Astrocyte (in vitro differentiated cells and primary cell): ENCODE measurements around the gene CREB3L4. TPM values are rescaled to one million over a fixed set of nuclear protein-coding genes. Genes with fewer than 3 reads are reported as not detected.

Experiments
- DNase-seq: peaks from one replicate; pipeline ENCODE4 v3.0.0-alpha.2; 2010; ENCODE audit warnings: low read depth
- FAIRE-seq: peaks from 2 replicates; lab custom pipeline; 2011; peaks lifted over from hg19 to GRCh38; lab: Jason Lieb, UNC
- H2AFZ ChIP-seq: 2 replicates; pipeline ENCODE4 v1.6.0; 2012; ENCODE audit warnings: low read depth, low read length, inconsistent platforms
- H3K27ac ChIP-seq: 2 replicates; pipeline ENCODE4 v1.5.1; 2011; ENCODE audit warnings: low read depth, low read length, inconsistent platforms
- H3K27me3 ChIP-seq: 2 replicates; pipeline ENCODE4 v1.6.0; 2011; ENCODE audit warnings: low read length, inconsistent platforms; ENCODE audit not compliant: insufficient read depth
- H3K36me3 ChIP-seq: 2 replicates; pipeline ENCODE4 v1.5.1; 2011; ENCODE audit warnings: low read length, inconsistent platforms; ENCODE audit not compliant: insufficient read depth
- H3K4me1 ChIP-seq: 2 replicates; pipeline ENCODE4 v1.5.1; 2011; ENCODE audit warnings: low read length, inconsistent platforms; ENCODE audit not compliant: insufficient read depth
- H3K4me2 ChIP-seq: 2 replicates; pipeline ENCODE4 v1.6.0; 2012; ENCODE audit warnings: low read length, inconsistent platforms
- H3K4me3 ChIP-seq: 2 replicates; pipeline ENCODE4 v1.5.1; 2011; ENCODE audit warnings: low read depth, mild to moderate bottlenecking, low read length, inconsistent platforms; ENCODE audit not compliant: insufficient read depth
- H3K79me2 ChIP-seq: 2 replicates; pipeline ENCODE4 v1.6.0; 2012; ENCODE audit warnings: mild to moderate bottlenecking, low read length, inconsistent platforms; ENCODE audit not compliant: insufficient read depth
- H3K9ac ChIP-seq: 2 replicates; pipeline ENCODE4 v1.6.0; 2012; ENCODE audit warnings: mild to moderate bottlenecking, low read length, inconsistent platforms
- H3K9me3 ChIP-seq: 2 replicates; pipeline ENCODE4 v1.5.1; 2012; ENCODE audit warnings: low read depth, mild to moderate bottlenecking, low read length, inconsistent platforms; ENCODE audit not compliant: insufficient read depth
- H4K20me1 ChIP-seq: 2 replicates; pipeline ENCODE4 v1.6.0; 2012; ENCODE audit warnings: low read length, inconsistent platforms; ENCODE audit not compliant: insufficient read depth
- H3K27ac Mint-ChIP-seq: one replicate; pipeline ENCODE4 v1.8.0; 2021; ENCODE audit warnings: mild to moderate bottlenecking, mixed read lengths; ENCODE audit not compliant: unreplicated experiment
- H3K27me3 Mint-ChIP-seq: one replicate; pipeline ENCODE4 v1.8.0; 2021; ENCODE audit warnings: low read depth, mixed read lengths; ENCODE audit not compliant: unreplicated experiment
- H3K36me3 Mint-ChIP-seq: one replicate; pipeline ENCODE4 v1.8.0; 2021; ENCODE audit warnings: low read depth, mixed read lengths; ENCODE audit not compliant: unreplicated experiment
- H3K4me1 Mint-ChIP-seq: one replicate; pipeline ENCODE4 v1.8.0; 2021; ENCODE audit warnings: low read depth, mixed read lengths; ENCODE audit not compliant: unreplicated experiment
- H3K4me3 Mint-ChIP-seq: one replicate; pipeline ENCODE4 v1.8.0; 2021; ENCODE audit warnings: mild to moderate bottlenecking, moderate library complexity, mixed read lengths; ENCODE audit not compliant: unreplicated experiment
- H3K9me3 Mint-ChIP-seq: one replicate; pipeline ENCODE4 v1.8.0; 2021; ENCODE audit warnings: mild to moderate bottlenecking, mixed read lengths; ENCODE audit not compliant: unreplicated experiment
- EZH2 ChIP-seq: IDR thresholded peaks from 2 replicates; pipeline ENCODE4 v1.6.1; 2012; ENCODE audit warnings: mild to moderate bottlenecking, low read length, inconsistent platforms; ENCODE audit not compliant: insufficient read depth
- total RNA-seq: library from RNA; stranded (reverse); gene quantifications from 2 replicates; pipeline ENCODE4 v1.2.1, GENCODE V29; 2021
- TF ChIP-seq, protein P1 (sequence below): IDR thresholded peaks from 2 replicates; pipeline ENCODE4 v1.5.1; 2011; ENCODE audit warnings: low read depth, mild to moderate bottlenecking, inconsistent platforms, low read length, moderate library complexity; ENCODE audit not compliant: insufficient read depth

Gene CREB3L4
- total RNA-seq, 1 donor from 2014 or later, result 5.3 TPM

DNA sequence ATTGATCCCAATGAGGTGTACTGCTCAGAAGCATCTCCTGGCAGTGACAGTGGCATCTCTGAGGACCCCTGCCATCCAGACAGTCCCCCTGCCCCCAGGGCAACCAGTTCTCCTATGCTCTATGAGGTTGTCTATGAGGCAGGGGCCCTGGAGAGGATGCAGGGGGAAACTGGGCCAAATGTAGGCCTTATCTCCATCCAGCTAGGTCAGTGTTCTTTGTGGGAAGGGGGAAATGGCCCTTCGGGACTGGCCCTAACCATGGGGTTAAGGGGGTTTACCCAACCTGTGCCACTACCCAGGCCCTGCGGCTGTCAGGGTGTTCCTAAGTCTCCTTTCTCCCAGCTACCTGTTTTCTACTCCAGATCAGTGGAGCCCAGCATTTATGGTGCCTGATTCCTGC is 1.3 kb downstream of the CREB3L4 start:
- TF ChIP-seq, protein P1, sequence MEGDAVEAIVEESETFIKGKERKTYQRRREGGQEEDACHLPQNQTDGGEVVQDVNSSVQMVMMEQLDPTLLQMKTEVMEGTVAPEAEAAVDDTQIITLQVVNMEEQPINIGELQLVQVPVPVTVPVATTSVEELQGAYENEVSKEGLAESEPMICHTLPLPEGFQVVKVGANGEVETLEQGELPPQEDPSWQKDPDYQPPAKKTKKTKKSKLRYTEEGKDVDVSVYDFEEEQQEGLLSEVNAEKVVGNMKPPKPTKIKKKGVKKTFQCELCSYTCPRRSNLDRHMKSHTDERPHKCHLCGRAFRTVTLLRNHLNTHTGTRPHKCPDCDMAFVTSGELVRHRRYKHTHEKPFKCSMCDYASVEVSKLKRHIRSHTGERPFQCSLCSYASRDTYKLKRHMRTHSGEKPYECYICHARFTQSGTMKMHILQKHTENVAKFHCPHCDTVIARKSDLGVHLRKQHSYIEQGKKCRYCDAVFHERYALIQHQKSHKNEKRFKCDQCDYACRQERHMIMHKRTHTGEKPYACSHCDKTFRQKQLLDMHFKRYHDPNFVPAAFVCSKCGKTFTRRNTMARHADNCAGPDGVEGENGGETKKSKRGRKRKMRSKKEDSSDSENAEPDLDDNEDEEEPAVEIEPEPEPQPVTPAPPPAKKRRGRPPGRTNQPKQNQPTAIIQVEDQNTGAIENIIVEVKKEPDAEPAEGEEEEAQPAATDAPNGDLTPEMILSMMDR, result no peak
- TF ChIP-seq EZH2, result no peak
- H3K36me3 Mint-ChIP-seq, result no peaks in the 10 kb centered on the region
- no peaks in the 10 kb centered on the region for H3K36me3 ChIP-seq
- H3K79me2 ChIP-seq, result peaks cover 6% of the 10 kb centered on the region
- H3K9me3 Mint-ChIP-seq, result no peaks in the 10 kb centered on the region
- H3K4me2 ChIP-seq, result peak overlapping the region; percentile 100
- no peaks in the 10 kb centered on the region for H4K20me1 ChIP-seq
- H3K9me3 ChIP-seq, result no peaks in the 10 kb centered on the region
- no peak overlapping the region for H3K4me3 ChIP-seq
- peaks cover 7% of the 10 kb centered on the region for H3K4me1 Mint-ChIP-seq
- peak overlapping the region; percentile 90 for H3K4me3 Mint-ChIP-seq
- no peaks in the 10 kb centered on the region for H3K27me3 ChIP-seq
- H2AFZ ChIP-seq, result no peak overlapping the region
- H3K27ac Mint-ChIP-seq, result no peak overlapping the region
- no peak for FAIRE-seq
- H3K27me3 Mint-ChIP-seq, result no peaks in the 10 kb centered on the region
- no peak overlapping the region for H3K27ac ChIP-seq
- no peak overlapping the region for H3K9ac ChIP-seq
- peaks cover 16% of the 10 kb centered on the region for H3K4me1 ChIP-seq
- no peak for DNase-seq

DNA sequence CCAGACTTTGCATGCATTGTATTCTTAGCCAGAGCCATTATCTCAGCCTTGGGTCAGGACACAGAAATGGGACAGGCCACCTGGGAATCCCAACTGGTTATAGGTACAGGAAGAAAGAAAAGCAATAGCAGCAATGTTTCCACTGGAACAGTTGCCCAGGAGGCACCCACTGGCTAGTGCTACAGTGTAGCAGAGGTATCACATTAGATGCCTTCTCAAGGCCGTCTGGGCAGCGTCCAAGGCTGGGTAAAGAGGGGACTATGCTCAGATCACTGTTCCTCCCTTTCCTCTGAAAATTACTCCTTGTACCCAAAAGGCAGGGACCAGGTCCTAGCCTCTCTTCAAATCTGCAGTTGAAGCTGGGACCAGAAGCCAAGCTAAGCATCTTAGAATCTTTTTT is 2.6 kb downstream of the CREB3L4 start:
- FAIRE-seq, result no peak
- Histone ChIP-seq H3K9ac (no peak overlapping the region), H2AFZ (no peak overlapping the region), H3K27me3 (no peaks in the 10 kb centered on the region), H3K36me3 (peaks cover 6% of the 10 kb centered on the region), H3K4me3 (no peak overlapping the region), H3K79me2 (peaks cover 5% of the 10 kb centered on the region), H3K9me3 (no peaks in the 10 kb centered on the region), H3K4me1 (peaks cover 16% of the 10 kb centered on the region), H3K27ac (no peak overlapping the region), H4K20me1 (no peaks in the 10 kb centered on the region), H3K4me2 (no peak overlapping the region)
- no peak overlapping the region for H3K27ac Mint-ChIP-seq
- peaks cover 7% of the 10 kb centered on the region for H3K4me1 Mint-ChIP-seq
- no peaks in the 10 kb centered on the region for H3K27me3 Mint-ChIP-seq
- TF ChIP-seq, protein P1, result no peak
- no peak for TF ChIP-seq EZH2
- peak overlapping the region; percentile 64 for H3K4me3 Mint-ChIP-seq
- DNase-seq, result no peak
- peaks cover 8% of the 10 kb centered on the region for H3K36me3 Mint-ChIP-seq
- H3K9me3 Mint-ChIP-seq, result no peaks in the 10 kb centered on the region

DNA sequence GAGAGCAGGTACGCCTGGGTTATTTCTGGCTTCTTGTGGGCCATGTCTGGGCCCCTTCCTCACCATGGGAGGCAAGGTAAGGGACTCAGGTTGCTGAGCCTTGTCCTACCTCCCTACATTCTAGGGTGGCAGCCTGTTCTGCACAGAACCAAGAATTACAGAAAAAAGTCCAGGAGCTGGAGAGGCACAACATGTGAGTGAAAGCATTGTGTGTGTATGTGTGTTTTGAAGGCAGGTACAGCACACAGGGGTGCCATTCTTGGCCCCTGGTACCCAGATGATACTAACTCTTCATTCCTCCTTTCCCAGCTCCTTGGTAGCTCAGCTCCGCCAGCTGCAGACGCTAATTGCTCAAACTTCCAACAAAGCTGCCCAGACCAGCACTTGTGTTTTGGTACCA is 5.4 kb downstream of the CREB3L4 start:
- Histone ChIP-seq H4K20me1 (peaks cover 12% of the 10 kb centered on the region), H3K9ac (no peak overlapping the region), H3K4me3 (no peak overlapping the region), H3K79me2 (peaks cover 21% of the 10 kb centered on the region), H3K36me3 (peaks cover 11% of the 10 kb centered on the region), H3K27me3 (no peaks in the 10 kb centered on the region), H3K9me3 (no peaks in the 10 kb centered on the region), H3K27ac (no peak overlapping the region), H2AFZ (no peak overlapping the region), H3K4me2 (no peak overlapping the region), H3K4me1 (peaks cover 9% of the 10 kb centered on the region)
- Mint-ChIP-seq H3K36me3 (peaks cover 10% of the 10 kb centered on the region), H3K9me3 (no peaks in the 10 kb centered on the region), H3K4me3 (peak overlapping the region; percentile 62), H3K4me1 (peaks cover 8% of the 10 kb centered on the region), H3K27ac (no peak overlapping the region), H3K27me3 (no peaks in the 10 kb centered on the region)
- no peak for TF ChIP-seq EZH2
- TF ChIP-seq, protein P1, result no peak
- DNase-seq (no peak), FAIRE-seq (no peak)
